Body of pancreas (tissue), 4 donors: ENCODE results near the gene POR.

Experiments
- POLR2A ChIP-seq, 3 donors: fragments of 450-650 bp; IDR thresholded peaks; one replicate each; pipeline ENCODE4 v1.6.1; 2016; ENCODE audit warnings: antibody characterized with exemption in 3 of 3, mild to moderate bottlenecking in 2 of 3
- TF ChIP-seq, protein P1 (sequence below), 7 experiments: fragments of 450-650 bp in 4 of 7; fragments of 200-600 bp in 3 of 7; sonication (generic) in 3 of 7; IDR thresholded peaks; one replicate each; pipeline ENCODE4 v1.5.1; 2016 to 2019; ENCODE audit warnings: antibody characterized with exemption in 7 of 7

DNA sequence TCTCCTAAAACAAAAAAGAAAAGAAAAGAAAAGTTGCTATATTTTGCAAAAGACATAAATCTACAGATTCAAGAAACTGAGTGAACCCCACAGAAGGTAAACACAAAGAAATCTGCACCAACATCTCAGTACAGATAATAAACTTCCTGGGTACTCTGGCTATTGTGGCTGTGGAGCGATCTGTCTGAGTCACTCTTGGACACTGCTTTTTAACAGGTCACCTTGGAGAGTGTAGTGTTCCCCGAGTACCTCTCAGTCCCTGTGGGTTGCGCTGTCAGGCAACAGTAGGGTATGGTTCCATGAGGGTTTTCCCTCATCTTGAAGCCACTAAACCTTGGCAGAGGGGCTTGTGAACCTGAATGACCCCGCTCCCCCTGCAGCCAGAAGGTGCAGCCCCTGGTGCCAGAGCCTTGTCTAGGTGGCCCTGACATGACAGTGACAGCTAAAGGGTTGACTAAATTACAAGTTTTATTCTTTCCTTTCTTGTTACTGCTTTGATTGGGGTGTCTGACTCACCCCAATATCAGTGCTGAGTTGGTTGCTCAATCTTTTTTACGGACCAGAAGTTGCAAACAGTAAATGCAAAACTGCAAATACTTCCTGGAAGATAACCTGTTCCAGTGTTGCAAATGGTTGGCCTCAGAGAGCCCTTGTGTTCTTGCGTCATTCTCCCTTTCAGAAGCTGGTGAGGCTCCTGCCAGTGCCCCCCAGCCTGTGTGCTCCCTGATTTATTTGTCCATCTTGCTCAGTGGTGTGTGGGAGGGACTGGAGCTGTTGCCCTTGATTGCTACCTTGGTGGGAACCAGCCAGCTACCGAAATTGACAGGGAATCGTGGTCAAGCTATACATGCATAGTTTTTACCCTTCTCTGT lies 30.6 kb downstream of the POR start:
- TF ChIP-seq POLR2A (IDR thresholded peaks at IDR 0.05), result peak in 1 of 3 donors; percentile 1
- TF ChIP-seq, protein P1, sequence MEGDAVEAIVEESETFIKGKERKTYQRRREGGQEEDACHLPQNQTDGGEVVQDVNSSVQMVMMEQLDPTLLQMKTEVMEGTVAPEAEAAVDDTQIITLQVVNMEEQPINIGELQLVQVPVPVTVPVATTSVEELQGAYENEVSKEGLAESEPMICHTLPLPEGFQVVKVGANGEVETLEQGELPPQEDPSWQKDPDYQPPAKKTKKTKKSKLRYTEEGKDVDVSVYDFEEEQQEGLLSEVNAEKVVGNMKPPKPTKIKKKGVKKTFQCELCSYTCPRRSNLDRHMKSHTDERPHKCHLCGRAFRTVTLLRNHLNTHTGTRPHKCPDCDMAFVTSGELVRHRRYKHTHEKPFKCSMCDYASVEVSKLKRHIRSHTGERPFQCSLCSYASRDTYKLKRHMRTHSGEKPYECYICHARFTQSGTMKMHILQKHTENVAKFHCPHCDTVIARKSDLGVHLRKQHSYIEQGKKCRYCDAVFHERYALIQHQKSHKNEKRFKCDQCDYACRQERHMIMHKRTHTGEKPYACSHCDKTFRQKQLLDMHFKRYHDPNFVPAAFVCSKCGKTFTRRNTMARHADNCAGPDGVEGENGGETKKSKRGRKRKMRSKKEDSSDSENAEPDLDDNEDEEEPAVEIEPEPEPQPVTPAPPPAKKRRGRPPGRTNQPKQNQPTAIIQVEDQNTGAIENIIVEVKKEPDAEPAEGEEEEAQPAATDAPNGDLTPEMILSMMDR (IDR thresholded peaks at IDR 0.05), result peak in 1 of 7 experiments; percentile 0
